Hypothalamus (tissue), 51 donors: ENCODE measurements around the gene VSTM2B.
"Not testable (repeated sequence)": the region's sequence is repeated elsewhere in the genome, so short reads cannot be mapped to it uniquely, and the experiment has no call there.

Source experiments
- DNase-seq, 51 donors: peaks; one replicate each; lab custom pipeline; 2025; lab: John Stamatoyannopoulos, UW

Gene VSTM2B

DNA sequence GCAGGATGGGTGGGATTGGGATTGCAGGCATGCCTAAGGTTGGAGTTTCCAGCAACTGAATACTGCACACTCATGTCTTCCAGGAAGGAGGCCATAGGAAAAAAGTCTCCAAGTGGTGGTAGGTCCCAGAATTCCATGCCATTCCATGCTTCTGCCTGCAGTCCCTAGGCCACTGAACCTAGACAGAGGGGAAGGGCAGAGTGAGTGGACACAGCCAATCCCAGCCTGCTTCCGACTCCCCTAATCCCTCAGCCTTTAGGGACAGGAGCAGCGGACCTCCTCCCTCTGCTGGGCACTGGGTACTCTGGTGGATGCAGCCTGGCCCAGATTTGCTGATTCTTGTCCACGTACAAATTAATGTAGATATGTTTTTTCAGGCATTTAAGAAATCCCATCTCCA is 17.0 kb downstream of the VSTM2B start:
- DNase-seq, result no peak

DNA sequence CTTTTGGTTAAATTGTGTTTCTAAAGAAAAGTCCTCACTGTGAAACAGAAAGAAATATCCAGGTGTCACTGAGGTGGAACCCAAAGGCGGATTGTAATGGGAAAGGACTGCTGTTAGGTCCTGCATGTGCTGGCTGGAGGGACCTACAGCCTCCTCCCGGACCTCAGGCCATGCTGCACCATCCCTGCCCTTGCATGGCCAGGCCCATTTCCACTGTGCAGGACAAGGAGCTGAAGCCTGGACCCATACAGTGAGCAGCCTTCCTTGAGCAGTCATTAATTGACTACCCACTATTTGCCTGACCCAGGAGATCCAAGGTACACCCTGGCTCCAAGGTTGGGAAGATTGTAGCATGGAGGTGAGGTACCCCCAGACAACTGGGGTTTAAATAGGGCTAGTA is 17.6 kb downstream of the VSTM2B start:
- no peak for DNase-seq

DNA sequence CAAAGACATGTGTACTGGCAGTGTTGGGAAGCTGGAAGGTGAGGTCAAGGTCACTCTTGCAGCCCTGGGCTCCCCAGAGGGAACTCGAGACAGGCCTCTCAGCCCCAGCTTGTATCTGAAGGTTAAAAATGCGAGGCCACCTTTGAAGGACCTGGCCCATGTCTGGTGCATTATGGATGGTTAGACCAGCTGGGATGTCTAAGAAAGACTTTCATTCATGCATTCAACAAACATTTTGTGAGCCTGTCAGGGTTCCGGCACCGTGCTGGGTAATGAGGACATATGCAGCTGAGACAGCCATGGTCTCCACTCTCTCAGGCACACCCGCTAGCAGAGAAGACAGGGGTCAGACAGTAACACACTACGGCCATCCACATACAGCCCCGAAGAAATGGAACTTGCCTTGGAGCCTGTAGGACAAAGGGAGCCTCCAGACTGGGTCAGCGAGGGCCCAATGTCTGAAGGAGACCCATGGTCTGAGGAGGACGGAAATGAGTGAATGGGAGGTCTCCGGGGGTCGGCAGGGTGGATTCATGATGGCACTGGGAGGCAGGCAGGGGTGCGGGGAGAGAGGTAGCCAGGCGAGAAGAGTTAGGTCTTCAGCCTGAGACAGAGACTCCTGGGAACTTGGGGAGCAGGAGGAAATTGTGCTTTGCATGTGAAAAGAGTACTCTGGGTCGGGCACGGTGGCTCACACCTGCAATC is 19.0 kb downstream of the VSTM2B start:
- no peak for DNase-seq

DNA sequence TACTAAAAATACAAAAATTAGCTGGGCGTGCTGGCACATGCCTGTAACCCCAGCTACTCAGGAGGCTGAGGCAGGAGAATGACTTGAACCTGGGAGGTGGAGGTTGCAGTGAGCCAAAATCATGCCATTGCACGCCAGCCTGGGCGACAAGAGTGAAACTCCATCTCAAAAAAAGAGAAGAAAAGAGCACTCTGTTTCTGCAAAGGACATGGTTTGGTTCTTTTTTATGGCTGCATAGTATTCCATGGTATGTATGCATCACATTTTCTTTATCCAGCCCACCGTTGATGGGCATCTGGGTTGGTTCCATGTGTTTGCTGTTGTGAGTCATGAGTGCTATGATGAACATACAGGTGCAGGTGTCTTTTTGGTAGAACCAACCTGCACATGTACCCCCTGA is 19.7 kb downstream of the VSTM2B start:
- not testable (repeated sequence) for DNase-seq

DNA sequence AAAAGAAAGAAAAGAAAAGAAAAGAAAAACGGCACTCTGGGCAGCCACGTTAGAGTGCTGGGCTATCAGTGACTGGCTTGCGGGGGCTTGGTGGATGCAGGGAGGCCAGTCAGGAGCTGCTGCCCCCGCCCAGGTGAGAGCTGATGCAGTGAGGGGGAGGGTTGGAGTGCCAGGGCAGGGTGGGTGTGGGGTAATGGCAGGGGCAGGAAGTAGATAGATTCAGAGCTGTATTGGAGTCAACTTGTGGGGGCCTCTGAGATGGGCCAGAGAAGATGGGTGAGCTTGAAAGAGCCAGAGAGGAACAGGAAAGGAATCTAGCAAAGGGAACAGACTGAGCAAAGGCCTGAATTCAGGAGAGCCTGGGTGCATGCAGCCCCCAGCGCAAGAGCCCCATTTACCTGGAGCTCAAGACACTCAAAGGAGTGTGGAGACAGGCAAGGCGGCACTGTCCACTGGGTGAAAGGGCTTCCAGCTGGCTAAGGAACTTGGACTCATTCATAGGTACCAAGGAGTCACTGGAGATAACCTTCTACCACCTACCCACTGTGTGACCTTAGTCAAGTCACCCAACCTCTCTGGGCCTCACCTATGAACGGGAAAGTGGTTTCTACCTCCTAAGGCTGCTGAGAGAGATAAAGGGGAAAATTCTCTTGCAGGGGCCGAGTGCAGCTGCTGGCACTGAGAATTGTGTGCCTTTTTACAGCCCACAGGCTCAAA is 20.2 kb downstream of the VSTM2B start:
- DNase-seq, result no peak

DNA sequence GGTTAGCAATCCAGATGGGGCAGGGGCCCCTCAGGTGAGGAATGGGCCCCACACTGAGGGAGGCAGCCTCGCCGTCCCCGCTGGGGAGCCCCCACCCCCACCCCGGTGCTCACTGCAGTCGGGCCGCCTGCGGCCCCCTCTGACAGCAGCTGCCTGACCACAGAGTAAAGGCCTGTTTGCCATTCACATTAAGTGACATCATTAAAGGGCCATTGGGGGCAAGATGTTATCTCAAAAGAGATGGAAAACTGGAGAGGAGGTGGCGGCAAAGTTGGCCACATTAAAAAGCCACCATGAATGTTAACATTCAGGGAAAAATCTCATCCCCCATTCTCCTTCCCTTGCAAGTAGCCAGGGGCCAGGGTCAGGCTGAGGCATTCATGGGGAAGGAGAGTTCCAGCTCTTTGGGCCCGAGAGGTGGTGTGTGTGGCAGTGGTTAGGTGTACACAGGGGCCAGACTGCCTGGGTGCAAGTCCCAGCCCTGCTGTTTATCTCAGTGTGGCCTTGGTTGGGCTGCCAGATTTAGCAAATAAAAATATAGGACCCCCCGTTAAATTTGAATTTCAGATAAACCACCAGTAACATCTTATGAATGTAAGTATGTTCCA is 20.9 kb downstream of the VSTM2B start:
- no peak for DNase-seq

DNA sequence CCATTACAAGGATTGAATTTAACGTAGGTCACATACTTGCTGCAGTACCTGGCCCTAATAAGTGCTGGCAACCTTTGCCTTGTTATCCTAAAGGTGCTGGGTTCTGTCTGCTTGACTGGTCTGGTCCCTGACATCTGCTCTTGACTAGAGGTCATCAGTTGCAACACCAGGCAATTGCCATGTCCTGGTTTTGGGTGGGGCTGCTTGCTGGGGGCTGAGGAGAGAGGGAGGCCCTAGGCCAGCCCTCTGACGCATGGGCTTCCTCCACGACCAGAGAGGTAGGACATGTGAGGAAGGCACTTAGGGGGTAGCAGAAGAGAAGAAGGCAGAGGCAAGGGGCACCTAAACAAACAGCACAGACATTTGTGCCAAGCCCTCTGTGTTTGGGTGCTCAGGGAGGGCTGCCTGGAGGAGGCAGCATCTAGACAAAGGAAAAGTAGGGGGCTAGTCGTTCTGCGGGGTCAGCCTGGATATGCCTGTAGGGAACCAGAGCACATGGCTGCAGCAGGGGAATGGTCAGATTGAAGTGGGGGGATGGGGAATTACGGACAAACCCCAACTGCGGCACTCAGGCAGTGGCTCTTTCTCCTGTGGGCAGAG is 21.7 kb downstream of the VSTM2B start:
- no peak for DNase-seq

DNA sequence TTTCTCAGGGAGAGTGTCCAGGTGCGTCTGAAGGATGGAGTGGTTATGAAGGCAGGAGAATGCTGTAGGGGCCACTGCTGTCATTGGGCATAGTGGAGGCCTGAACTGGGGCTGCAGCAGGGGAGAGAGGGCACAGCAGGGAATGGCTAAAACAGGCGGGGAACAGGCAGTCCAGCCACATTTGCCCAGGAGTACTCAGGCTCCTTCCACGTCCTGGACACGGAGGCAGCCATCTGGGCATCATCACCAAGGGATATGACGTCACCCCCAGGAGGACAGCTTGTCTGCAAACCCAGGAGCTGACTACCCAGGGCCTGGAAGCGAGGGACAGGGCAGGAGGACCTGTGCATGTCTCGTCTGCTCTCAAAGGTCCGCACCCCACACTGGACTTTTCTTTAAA is 22.2 kb downstream of the VSTM2B start:
- DNase-seq, result no peak

DNA sequence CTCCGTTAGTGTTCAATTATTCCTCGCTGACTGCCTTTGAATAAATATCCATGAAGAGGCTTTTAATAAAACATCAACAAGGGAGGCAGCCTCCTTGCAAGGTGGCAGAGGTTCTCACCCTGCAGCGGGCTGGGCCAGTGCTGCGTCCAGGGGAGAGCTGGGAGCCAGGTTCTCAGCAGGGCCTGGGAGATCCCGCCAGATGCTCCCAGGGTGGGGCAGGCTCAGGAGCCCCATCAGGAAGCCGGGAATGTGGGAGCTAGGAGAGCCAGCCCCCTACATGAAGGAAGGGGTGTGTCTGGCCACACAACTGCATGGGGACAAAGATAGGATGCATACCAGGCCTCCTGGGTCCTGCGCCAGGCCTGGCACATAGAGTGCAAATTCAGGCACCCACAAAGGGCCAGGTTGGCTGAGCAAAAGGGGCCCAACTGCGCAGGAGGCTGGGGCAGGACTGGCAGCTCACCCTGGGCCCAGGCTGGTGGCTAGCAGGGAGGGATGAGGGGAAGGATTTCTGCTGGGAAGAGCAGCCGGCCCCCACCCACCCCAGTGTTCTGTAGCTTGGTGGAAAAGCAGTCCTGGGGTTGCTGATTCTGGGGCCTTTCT is 22.8 kb downstream of the VSTM2B start:
- DNase-seq, result no peak

DNA sequence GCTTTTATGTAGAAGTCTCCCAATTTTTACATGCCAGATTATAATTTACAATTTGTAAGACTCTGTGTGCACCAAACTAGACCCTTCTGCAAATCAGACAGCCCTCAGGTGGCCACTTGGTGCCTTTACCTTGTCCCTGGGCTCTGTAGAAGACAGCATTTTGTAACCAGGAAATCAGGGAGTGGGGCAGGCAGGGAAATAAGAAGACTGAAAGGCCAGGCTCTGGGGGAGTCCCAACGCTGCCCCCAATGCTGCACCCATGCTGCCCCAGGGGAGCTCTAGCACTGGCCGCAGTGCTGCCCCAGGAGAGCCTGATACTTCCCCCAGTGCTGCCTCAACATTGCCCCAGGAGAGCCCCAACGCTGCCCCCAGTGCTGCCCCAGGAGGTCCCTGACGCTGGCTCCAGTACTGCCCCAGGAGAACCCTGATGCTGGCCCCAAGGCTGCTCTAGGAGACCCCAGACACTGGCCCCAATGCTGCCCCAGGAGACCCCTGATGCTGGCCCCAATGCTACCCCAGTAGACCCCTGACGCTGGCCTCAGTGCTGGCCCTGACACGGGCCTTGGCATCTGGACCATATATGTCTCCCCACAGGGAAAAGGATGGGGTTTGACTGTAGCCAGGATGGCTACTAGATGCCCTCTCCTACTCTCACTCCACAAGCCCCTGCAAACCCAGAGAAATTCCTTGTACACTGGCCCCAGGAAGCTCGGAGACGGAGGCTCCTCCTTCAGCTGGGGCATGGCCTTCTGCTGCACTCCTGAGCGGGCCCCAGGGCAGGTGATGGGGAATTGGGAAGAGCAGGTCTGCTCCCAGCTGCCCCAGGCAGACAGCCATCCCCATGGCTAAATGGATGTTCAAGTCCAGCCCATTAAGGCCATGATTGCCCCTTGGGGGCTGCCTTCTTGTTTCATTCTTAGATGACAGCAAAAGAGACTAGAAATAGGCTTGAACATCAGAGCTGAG is 23.6 kb downstream of the VSTM2B start:
- no peak for DNase-seq

DNA sequence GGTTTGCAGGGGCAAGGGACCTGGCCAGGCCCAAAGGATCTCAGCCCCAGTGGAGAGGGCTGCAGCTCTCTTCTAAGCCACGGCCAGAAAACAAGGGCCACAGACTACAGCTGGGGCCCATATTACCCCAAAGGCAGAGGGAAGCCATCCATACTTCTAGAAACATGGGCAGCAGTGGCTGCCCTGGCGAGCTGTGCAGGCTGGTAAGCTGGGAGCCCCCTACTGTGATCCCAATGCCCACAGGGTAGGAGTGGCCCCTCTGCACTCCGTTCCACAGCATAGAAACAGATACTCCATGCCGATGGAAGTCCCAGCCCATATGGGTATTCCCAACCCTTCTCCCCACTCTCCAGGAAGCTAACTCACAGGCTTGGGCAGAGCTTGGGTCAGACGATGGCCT is 25.1 kb downstream of the VSTM2B start:
- DNase-seq, result no peak

DNA sequence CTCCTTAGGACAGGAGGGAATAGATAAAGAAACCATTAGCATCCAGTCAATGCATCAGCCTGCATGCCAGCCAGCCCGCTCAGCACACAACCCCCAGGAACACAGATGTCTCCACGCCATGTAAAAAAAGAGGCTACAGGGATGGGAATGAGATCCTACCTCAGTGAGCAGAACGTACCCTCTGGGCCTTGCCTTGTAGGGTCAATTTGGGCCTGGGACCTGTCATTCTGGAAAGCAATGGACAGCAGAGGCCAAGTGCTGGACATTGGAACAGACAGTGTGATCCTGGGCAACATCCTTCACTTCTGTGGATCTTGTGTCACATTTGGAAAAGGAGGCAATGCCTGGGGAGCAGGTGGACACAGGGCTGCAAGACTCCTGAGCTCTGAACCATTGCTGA is 26.0 kb downstream of the VSTM2B start:
- no peak for DNase-seq

DNA sequence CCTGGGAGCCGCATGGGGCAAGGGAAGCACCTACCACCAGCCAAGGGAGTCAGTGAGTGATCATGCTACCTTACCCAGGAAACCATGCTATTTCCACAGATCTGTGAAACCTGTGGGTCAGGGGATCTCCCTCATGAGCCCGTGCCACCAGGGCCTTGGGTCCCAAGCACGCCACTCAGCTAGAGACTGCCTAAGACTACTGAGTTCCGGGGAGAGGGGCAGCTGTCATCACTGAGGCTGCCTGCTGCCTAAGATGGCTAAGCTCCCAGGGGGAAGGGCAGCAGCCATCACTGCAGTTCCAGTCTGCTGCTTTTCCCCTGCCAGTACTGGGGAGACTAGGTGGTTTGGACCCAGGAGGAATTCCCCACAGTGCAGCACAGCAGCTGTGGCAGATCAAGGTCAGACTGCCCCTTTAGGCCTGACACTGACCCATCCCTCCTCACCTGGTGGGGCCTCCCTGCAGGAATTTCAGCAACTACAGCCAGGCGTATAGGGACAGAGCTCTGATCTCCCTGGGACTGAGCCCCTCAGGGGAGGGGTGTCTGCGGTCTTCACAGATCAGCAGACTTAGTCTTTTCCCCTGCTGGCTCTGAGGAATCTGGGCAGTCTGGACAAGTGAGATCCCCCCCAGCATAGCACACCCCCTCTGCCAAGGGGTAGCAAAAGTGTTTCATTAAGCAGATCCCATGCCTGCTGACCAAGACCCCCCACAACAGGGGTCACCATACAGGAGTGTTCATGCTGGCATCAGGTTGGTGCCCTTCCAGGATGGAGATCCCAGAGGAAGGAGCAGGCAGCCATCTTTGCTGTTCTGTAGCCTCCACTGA is 26.9 kb downstream of the VSTM2B start:
- DNase-seq, result no peak

DNA sequence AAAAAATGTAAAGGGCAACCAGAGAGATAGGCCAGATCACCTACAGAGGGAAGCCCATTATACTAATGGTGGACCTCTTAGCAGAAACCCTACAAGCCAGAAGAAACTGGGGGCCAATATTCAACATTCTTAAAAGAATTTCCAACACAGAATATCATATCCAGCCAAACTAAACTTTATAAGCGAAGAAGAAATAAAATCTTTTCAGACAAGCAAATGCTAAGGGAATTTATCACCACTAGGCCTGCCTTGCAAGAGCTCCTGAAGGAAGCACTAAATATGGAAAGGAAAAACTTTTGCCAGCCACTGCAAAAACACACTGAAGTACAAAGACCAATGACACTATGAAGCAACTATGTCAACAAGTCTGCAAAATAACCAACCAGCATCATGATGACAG is 28.4 kb downstream of the VSTM2B start:
- no peak for DNase-seq

DNA sequence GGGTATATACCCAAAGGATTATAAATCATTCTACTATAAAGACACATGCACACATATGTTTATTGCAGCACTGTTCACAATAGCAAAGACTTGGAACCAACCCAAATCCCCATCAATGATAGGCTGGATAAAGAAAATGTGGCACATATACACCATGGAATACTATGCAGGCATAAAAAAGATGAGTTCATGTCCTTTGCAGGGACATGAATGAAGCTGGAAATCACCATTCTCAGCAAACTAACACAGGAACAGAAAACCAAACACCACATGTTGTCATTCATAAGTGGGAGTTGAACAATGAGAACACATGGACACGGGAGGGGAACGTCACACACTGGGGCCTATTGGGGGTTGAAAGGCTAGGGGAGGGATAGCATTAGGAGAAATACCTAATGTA is 33.3 kb downstream of the VSTM2B start:
- DNase-seq, result not testable (repeated sequence)

DNA sequence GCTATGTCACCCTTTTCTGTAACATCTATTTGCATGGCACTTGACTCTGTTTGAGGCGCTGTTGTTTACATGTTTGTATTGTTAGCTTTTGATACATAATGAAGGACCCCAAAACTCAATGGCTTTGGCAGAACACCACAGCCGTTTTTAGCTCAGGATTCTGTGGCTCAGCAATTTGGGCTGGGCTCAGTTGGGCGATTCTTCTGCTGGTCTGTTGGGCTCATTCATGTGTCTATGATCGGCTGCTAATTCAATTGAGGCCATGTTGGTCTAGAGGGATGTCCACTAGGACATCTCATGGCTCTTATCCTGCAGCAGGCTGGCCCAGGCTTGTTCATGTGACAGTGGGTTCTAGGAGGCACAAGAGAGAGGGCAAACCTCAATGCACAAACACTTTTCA is 33.9 kb downstream of the VSTM2B start:
- DNase-seq, result no peak

DNA sequence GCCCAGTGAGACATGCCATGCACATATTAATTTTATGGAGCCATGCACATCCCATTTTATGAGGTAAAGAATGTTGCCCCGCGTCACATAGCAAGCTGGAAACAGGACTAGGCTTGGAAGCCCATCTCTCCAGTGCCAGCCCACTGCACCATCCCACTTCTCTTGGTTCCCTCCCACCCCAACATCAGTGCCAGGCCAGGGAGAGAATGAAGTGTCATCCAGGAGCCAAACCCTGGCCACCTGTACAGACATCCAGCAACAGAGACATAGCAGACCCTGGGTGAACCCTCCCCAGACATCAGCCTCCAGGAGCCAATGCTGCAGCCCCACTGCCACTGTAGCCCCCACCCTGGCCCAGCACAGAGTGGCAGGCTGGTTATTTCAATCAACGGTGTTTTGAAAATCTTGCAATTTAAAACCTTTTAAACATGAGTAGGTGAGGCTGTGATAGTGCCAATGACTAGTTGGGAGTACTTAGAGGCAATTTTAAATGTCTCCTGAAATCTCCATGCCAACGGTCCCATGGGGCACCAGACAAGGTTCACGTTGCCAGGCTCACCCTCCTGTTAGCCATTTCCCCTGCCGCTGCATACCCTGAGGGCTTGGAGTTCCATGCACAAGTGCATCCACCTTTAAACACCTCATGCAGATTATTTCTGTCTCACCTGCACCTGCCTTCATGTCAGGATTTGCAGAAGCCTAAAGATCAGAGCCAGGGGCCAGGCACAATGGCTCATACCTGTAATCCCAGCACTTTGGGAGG is 34.7 kb downstream of the VSTM2B start:
- DNase-seq, result no peak

DNA sequence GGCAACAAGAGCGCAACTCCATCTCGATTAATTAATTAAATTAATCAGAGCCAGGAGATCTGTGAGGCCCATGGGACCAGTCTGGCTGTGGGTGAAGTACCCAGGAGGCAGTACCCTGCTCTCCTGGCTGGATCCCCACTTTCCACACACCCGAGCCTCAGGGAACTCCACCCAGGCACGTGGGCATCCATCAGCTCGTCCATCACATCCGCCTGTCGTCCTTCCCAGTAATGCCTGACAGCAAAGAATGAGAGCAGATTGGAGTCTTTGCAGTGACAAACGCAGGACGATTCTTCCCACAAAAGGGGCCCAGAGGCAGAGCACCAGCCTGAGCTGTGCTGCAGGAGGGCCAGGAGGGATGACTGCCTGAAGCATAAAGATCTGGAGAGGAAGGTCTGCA is 35.8 kb downstream of the VSTM2B start:
- no peak for DNase-seq
